ENCODE data around the gene FAM174C.

The FAM174C gene

GRCh38 chr19:1249298-1249989, 25.9 kb upstream of the FAM174C start:
- Histone ChIP-seq H3K27me3 (ENCODE audit: insufficient read depth, low read length) (no peaks in the 10 kb centered on the region), H2AFZ (ENCODE audit: low read length) (no peak overlapping the region), H3K79me2 (ENCODE audit: insufficient read depth, low read length) (no peaks in the 10 kb centered on the region), H3K9ac (ENCODE audit: low read length) (peak overlapping the region; percentile 91), H3F3A (ENCODE audit: insufficient read depth, low read length) (no peaks in the 10 kb centered on the region), H3K4me3 (ENCODE audit: low read depth, low read length, poor library complexity, severe bottlenecking) (peak overlapping the region; percentile 76), H3K9me3 (ENCODE audit: low read length) (no peaks in the 10 kb centered on the region), H3K4me2 (ENCODE audit: low read length) (peak overlapping the region; percentile 85), H3K36me3 (ENCODE audit: insufficient read depth, low read length) (peaks cover 17% of the 10 kb centered on the region), H3K27ac (ENCODE audit: low read depth, low read length, poor library complexity, severe bottlenecking) (peak overlapping the region; percentile 48), H3K4me1 (ENCODE audit: insufficient read depth, low read length, severe bottlenecking) (peaks cover 33% of the 10 kb centered on the region), H3K9me2 (ENCODE audit: low read depth, low read length) (no peaks in the 10 kb centered on the region), H4K20me1 (ENCODE audit: insufficient read depth, low read length) (no peaks in the 10 kb centered on the region)
- no peak for TF ChIP-seq CTCF (IDR thresholded peaks at IDR 0.05; ENCODE audit: low read length)
- TF ChIP-seq EZH2 (IDR thresholded peaks at IDR 0.05; ENCODE audit: borderline replicate concordance, low read length) = no peak

- H3K4me3 ChIP-seq (ENCODE audit: low read depth, low read length, poor library complexity, severe bottlenecking) = peak overlapping the region; percentile 76
- H2AFZ ChIP-seq (ENCODE audit: low read length) = no peak overlapping the region
- no peaks in the 10 kb centered on the region for H3K79me2 ChIP-seq (ENCODE audit: insufficient read depth, low read length)
- no peak for TF ChIP-seq CTCF (IDR thresholded peaks at IDR 0.05; ENCODE audit: low read length)
- no peak for TF ChIP-seq EZH2 (IDR thresholded peaks at IDR 0.05; ENCODE audit: borderline replicate concordance, low read length)
- H3K9me2 ChIP-seq (ENCODE audit: low read depth, low read length) = no peaks in the 10 kb centered on the region
- H3K9me3 ChIP-seq (ENCODE audit: low read length) = no peaks in the 10 kb centered on the region
- H3F3A ChIP-seq (ENCODE audit: insufficient read depth, low read length) = no peaks in the 10 kb centered on the region
- peak overlapping the region; percentile 85 for H3K4me2 ChIP-seq (ENCODE audit: low read length)
- peaks cover 22% of the 10 kb centered on the region for H3K36me3 ChIP-seq (ENCODE audit: insufficient read depth, low read length)
- H3K27me3 ChIP-seq (ENCODE audit: insufficient read depth, low read length) = no peaks in the 10 kb centered on the region
- peak overlapping the region; percentile 48 for H3K27ac ChIP-seq (ENCODE audit: low read depth, low read length, poor library complexity, severe bottlenecking)
- no peaks in the 10 kb centered on the region for H4K20me1 ChIP-seq (ENCODE audit: insufficient read depth, low read length)
- H3K9ac ChIP-seq (ENCODE audit: low read length) = peak overlapping the region; percentile 91
- peaks cover 27% of the 10 kb centered on the region for H3K4me1 ChIP-seq (ENCODE audit: insufficient read depth, low read length, severe bottlenecking)
Observed at GRCh38 chr19:1249990-1250436, 25.3 kb upstream of the FAM174C start.

- Histone ChIP-seq H3K9ac (ENCODE audit: low read length) (peak overlapping the region; percentile 91), H3K4me1 (ENCODE audit: insufficient read depth, low read length, severe bottlenecking) (peaks cover 21% of the 10 kb centered on the region), H3K9me2 (ENCODE audit: low read depth, low read length) (no peaks in the 10 kb centered on the region), H3K9me3 (ENCODE audit: low read length) (no peaks in the 10 kb centered on the region), H2AFZ (ENCODE audit: low read length) (no peak overlapping the region), H3K36me3 (ENCODE audit: insufficient read depth, low read length) (peaks cover 29% of the 10 kb centered on the region), H3K27me3 (ENCODE audit: insufficient read depth, low read length) (no peaks in the 10 kb centered on the region), H4K20me1 (ENCODE audit: insufficient read depth, low read length) (no peaks in the 10 kb centered on the region), H3K27ac (ENCODE audit: low read depth, low read length, poor library complexity, severe bottlenecking) (peak overlapping the region; percentile 95), H3F3A (ENCODE audit: insufficient read depth, low read length) (no peaks in the 10 kb centered on the region), H3K4me2 (ENCODE audit: low read length) (peak overlapping the region; percentile 85), H3K4me3 (ENCODE audit: low read depth, low read length, poor library complexity, severe bottlenecking) (peak overlapping the region; percentile 76), H3K79me2 (ENCODE audit: insufficient read depth, low read length) (no peaks in the 10 kb centered on the region)
- TF ChIP-seq EZH2 (IDR thresholded peaks at IDR 0.05; ENCODE audit: borderline replicate concordance, low read length) (no peak), CTCF (IDR thresholded peaks at IDR 0.05; ENCODE audit: low read length) (no peak)
Observed at GRCh38 chr19:1250437-1251260, 24.7 kb upstream of the FAM174C start.

Data from OCI-LY1 (cell line).